Kidney (tissue), 14 donors: ENCODE data around the gene CAPS. TPM values are rescaled to one million over a fixed set of nuclear protein-coding genes. Genes with fewer than 3 reads are reported as not detected.
A peak's percentile ranks its signal among the peaks of the same experiment; 100 is the strongest.

Source experiments
- DNase-seq, 5 donors: peaks; one replicate each; pipeline ENCODE4 v3.0.0-alpha.2; 2013 to 2020
- FAIRE-seq: peaks from 2 replicates; lab custom pipeline; 2012; peaks lifted over from hg19 to GRCh38; lab: Jason Lieb, UNC
- H3K27ac ChIP-seq, 2 donors: one replicate each; pipeline ENCODE4 v1.7.0; 2013; ENCODE audit warnings: low read depth in 2 of 2, low read length in 2 of 2, inconsistent platforms in 1 of 2
- H3K27me3 ChIP-seq: one replicate; pipeline ENCODE4 v1.7.1; 2013; ENCODE audit warnings: low read length, inconsistent platforms; ENCODE audit not compliant: control insufficient read depth, insufficient read depth
- H3K36me3 ChIP-seq, 3 donors: one replicate each; pipeline versions ENCODE4 v1.7.0 to v1.7.1; 2013; ENCODE audit warnings: low read length in 3 of 3, control low read depth in 1 of 3, inconsistent platforms in 1 of 3; ENCODE audit not compliant: insufficient read depth in 3 of 3, control insufficient read depth in 2 of 3
- H3K4me1 ChIP-seq, 3 donors: one replicate each; pipeline versions ENCODE4 v1.7.0 to v1.7.1; 2013; ENCODE audit warnings: low read length in 3 of 3, inconsistent platforms in 1 of 3, low read depth in 1 of 3; ENCODE audit not compliant: control insufficient read depth in 2 of 3, insufficient read depth in 2 of 3
- H3K4me3 ChIP-seq, 3 donors: one replicate each; pipeline versions ENCODE4 v1.7.0 to v1.8.1; 2013; ENCODE audit warnings: low read length in 3 of 3, control low read depth in 1 of 3, inconsistent platforms in 1 of 3
- H3K9ac ChIP-seq, 3 donors: one replicate each; pipeline versions ENCODE4 v1.7.0 to v1.7.1; 2013; ENCODE audit warnings: low read length in 3 of 3, control low read depth in 1 of 3, inconsistent platforms in 1 of 3
- H3K9me3 ChIP-seq, 3 donors: one replicate each; pipeline versions ENCODE4 v1.7.0 to v1.7.1; 2013; ENCODE audit warnings: low read length in 3 of 3, control low read depth in 1 of 3, inconsistent platforms in 1 of 3; ENCODE audit not compliant: control insufficient read depth in 2 of 3, insufficient read depth in 1 of 3
- CTCF ChIP-seq: IDR thresholded peaks from 3 replicates; pipeline ENCODE4 v1.5.1; 2012; ENCODE audit warnings: mild to moderate bottlenecking, moderate library complexity, borderline replicate concordance; ENCODE audit not compliant: insufficient read depth; ENCODE audit errors: extremely low read depth
- intact Hi-C: fragments of 100-400 bp; cut with DNase I; formaldehyde crosslinking; loops from one replicate; pipeline ENCODE4 v1.11.1; 2022
- polyA plus RNA-seq: library from polyadenylated mRNA; stranded (reverse); fragments of 350-450 nt; fragmentation: Illumina TruSeq; extraction: RNeasy Lipid Tissue Mini Kit (QIAGEN cat#74804); gene quantifications from one replicate; pipeline ENCODE4 v1.2.3, GENCODE V29; 2014; ENCODE audit warnings: low read depth, low replicate concordance; ENCODE audit not compliant: insufficient read depth
- total RNA-seq: library from RNA; stranded (reverse); fragmentation: NEBNext Ultra II Directional; extraction: Animal tissue kit (Norgen Biotek cat#: 25700); gene quantifications from one replicate; pipeline ENCODE4 v1.2.1, GENCODE V29; 2021
- donor health status: control.
- donor health status: control.
- donor health status: control.
- donor health status: control.
- donor health status: control.
- donor health status: DM: yes; HTN: yes; CAD: no.
- donor health status: Normal renal cell carcinoma (clear cell type).

CAPS gene
- total and polyA plus RNA-seq, 2 donors from 2014 or later, result 53.0 to 82.1 TPM

- FAIRE-seq (no peak), DNase-seq (peak; percentile 98 to 100 (median 99))
- no peaks in the 10 kb centered on the region for H3K36me3 ChIP-seq
- peak within 1 kb of the TSS; percentile 87 to 100 (median 87) for H3K9ac ChIP-seq
- intact Hi-C loops, result no loop called here
- H3K4me1 ChIP-seq, result peaks cover 0 to 12% (median 3%) of the 10 kb centered on the region in 3 donors
- peak within 1 kb of the TSS; percentile 90 to 92 for H3K27ac ChIP-seq
- H3K4me3 ChIP-seq, result peak within 1 kb of the TSS; percentile 94 to 99 (median 99)
- no peaks in the 10 kb centered on the region for H3K27me3 ChIP-seq
- H3K9me3 ChIP-seq, result no peaks in the 10 kb centered on the region
- no peak for TF ChIP-seq CTCF
Observed at GRCh38 chr19:5903624-5904351, 10.3 kb upstream of the CAPS start, which contains the start of gene NDUFA11. TSS of gene NDUFA11 (minus strand) at chr19:5903790. CDS start at chr19:5903708, 82 bp downstream.

GRCh38 chr19:5904352-5905113 is 9.5 kb upstream of the CAPS start, which contains the start of gene VMAC:
TSS of gene VMAC (plus strand) at chr19:5904872. CDS start at chr19:5904891, 19 bp downstream.
- no peaks in the 10 kb centered on the region for H3K27me3 ChIP-seq
- no peak for TF ChIP-seq CTCF
- no peaks in the 10 kb centered on the region for H3K36me3 ChIP-seq
- peak within 1 kb of the TSS; percentile 90 to 92 for H3K27ac ChIP-seq
- FAIRE-seq (peak; percentile 99), DNase-seq (peak; percentile 100)
- intact Hi-C loops, result no loop called here
- H3K9me3 ChIP-seq, result no peaks in the 10 kb centered on the region
- peak within 1 kb of the TSS; percentile 77 to 100 (median 87) for H3K9ac ChIP-seq
- H3K4me3 ChIP-seq, result peak within 1 kb of the TSS; percentile 94 to 99 (median 99)
- H3K4me1 ChIP-seq, result peaks cover 0 to 12% (median 3%) of the 10 kb centered on the region in 3 donors

- Histone ChIP-seq H3K9ac (peak overlapping the region; percentile 60 to 77 (median 63)), H3K27me3 (no peaks in the 10 kb centered on the region), H3K4me1 (peaks cover 0 to 12% (median 3%) of the 10 kb centered on the region in 3 donors), H3K9me3 (no peaks in the 10 kb centered on the region), H3K4me3 (peak overlapping the region; percentile 79 to 99 (median 88)), H3K27ac (peak overlapping the region; percentile 41 to 43), H3K36me3 (no peaks in the 10 kb centered on the region)
- DNase-seq (peak in 1 of 5 donors; percentile 61), FAIRE-seq (no peak)
- no peak for TF ChIP-seq CTCF
- intact Hi-C loops, result no loop called here
Observed at GRCh38 chr19:5905114-5905778, 8.8 kb upstream of the CAPS start.
